HepG2 (cell line): ENCODE data around the gene TLR2. TPM values are rescaled to one million over a fixed set of nuclear protein-coding genes. Genes with fewer than 3 reads are reported as not detected.

ENCODE experiments used
- ATAC-seq: fragments of 200-7000 bp; cut with Tn5 transposase; 3 replicates; pipeline ENCODE4 v1.9.1; 2020; ENCODE audit warnings: mild to moderate bottlenecking, moderate library complexity
- BruUV-seq: library from RNA; stranded (reverse); fragments of 400-500 nt; replicated peaks from 2 replicates; lab custom pipeline; 2021; lab: Mats Ljungman, UMichigan
- CTCF ChIA-PET: fragments of 300-600 bp; formaldehyde crosslinking; extraction: SDS; loops from one replicate; lab custom pipeline; 2021; ENCODE audit warnings: low total read pairs, inconsistent platforms, low intra/inter-chr PET ratio; lab: Yijun Ruan, JAX
- POLR2A ChIA-PET: fragments of 350-600 bp; sonication (Branson Sonifier 250); formaldehyde crosslinking; loops from one replicate; lab custom pipeline; 2020; ENCODE audit warnings: antibody characterized with exemption, inconsistent platforms; lab: Yijun Ruan, JAX
- DNase-seq: peaks from one replicate; pipeline ENCODE4 v3.0.0-alpha.2; 2015; ENCODE audit warnings: low spot score
- FAIRE-seq: peaks from 3 replicates; lab custom pipeline; 2011; peaks lifted over from hg19 to GRCh38; lab: Jason Lieb, UNC
- H2AFZ ChIP-seq: one replicate; pipeline ENCODE4 v1.6.1; 2011; ENCODE audit warnings: low read length, inconsistent platforms
- H3K27ac ChIP-seq: fragments of 300-600 bp; 3 replicates; pipeline ENCODE4 v1.8.0; 2011; ENCODE audit warnings: mixed run types, mild to moderate bottlenecking, mixed read lengths, low read length, inconsistent platforms; ENCODE audit not compliant: insufficient read depth; ENCODE audit errors: extremely low read length
- H3K27me3 ChIP-seq, 2 experiments: fragments of 200-600 bp in 1 of 2; 2 replicates in 1 of 2; 3 replicates in 1 of 2; pipeline versions ENCODE4 v1.6.0 to v1.8.0; 2011; ENCODE audit warnings: low read length in 2 of 2, mild to moderate bottlenecking in 2 of 2, moderate library complexity in 2 of 2, inconsistent platforms in 1 of 2; ENCODE audit not compliant: insufficient read depth in 2 of 2, control insufficient read depth in 1 of 2
- H3K36me3 ChIP-seq, 2 experiments: fragments of 200-600 bp in 1 of 2; replicated peaks in 1 of 2; 2 replicates in 1 of 2; 3 replicates in 1 of 2; pipeline versions ENCODE4 v1.5.1 to v1.8.0; 2011; ENCODE audit warnings: low read length in 2 of 2, inconsistent platforms in 1 of 2; ENCODE audit not compliant: insufficient read depth in 2 of 2, control insufficient read depth in 1 of 2
- H3K4me1 ChIP-seq: 2 replicates; pipeline ENCODE4 v1.5.1; 2012; ENCODE audit warnings: low read length, inconsistent platforms; ENCODE audit not compliant: insufficient read depth
- H3K4me2 ChIP-seq: 2 replicates; pipeline ENCODE4 v1.6.0; 2011; ENCODE audit warnings: low read depth, low read length, inconsistent platforms
- H3K4me3 ChIP-seq, 3 experiments: fragments of 200-600 bp in 1 of 3; sonication (generic), shearing (Covaris generic) in 1 of 3; replicated peaks in 1 of 3; 2 replicates each; pipeline ENCODE4 v1.5.1; 2011 to 2016; ENCODE audit warnings: low read length in 3 of 3, inconsistent platforms in 2 of 3, low read depth in 2 of 3, mild to moderate bottlenecking in 2 of 3, control low read depth in 1 of 3, mixed read lengths in 1 of 3; ENCODE audit not compliant: insufficient read depth in 1 of 3
- H3K79me2 ChIP-seq: one replicate; pipeline ENCODE4 v1.6.1; 2011; ENCODE audit warnings: low read length, inconsistent platforms; ENCODE audit not compliant: insufficient read depth
- H3K9ac ChIP-seq: 2 replicates; pipeline ENCODE4 v1.6.0; 2011; ENCODE audit warnings: mild to moderate bottlenecking, low read depth, low read length, inconsistent platforms; ENCODE audit not compliant: insufficient read depth
- H3K9me3 ChIP-seq: 2 replicates; pipeline ENCODE4 v1.5.1; 2012; ENCODE audit warnings: mild to moderate bottlenecking, low read length
- H4K20me1 ChIP-seq: 2 replicates; pipeline ENCODE4 v1.6.0; 2011; ENCODE audit warnings: inconsistent platforms, mild to moderate bottlenecking, low read length, moderate library complexity; ENCODE audit not compliant: insufficient read depth
- HHEX ChIP-seq: IDR thresholded peaks from 2 replicates; pipeline ENCODE4 v1.6.1; 2016; ENCODE audit warnings: control low read depth
- HNRNPLL ChIP-seq: fragments of 200-400 bp; formaldehyde crosslinking; IDR thresholded peaks from 2 replicates; pipeline ENCODE4 v1.6.1; 2017; ENCODE audit warnings: mild to moderate bottlenecking, low read depth, low read length; ENCODE audit not compliant: poor library complexity, severe bottlenecking
- MED8 ChIP-seq: sonication (generic); formaldehyde crosslinking; IDR thresholded peaks from 2 replicates; pipeline ENCODE4 v1.8.1; 2023; ENCODE audit warnings: mild to moderate bottlenecking, missing genetic modification reagents; ENCODE audit not compliant: insufficient replicate concordance
- MIER2 ChIP-seq: IDR thresholded peaks from 2 replicates; pipeline ENCODE4 v1.6.1; 2016; ENCODE audit warnings: missing biosample characterization, missing genetic modification reagents
- NFE2L2 ChIP-seq: fragments of 150-350 bp; IDR thresholded peaks from 2 replicates; pipeline ENCODE4 v1.6.1; 2014; ENCODE audit warnings: low read length
- POGK ChIP-seq: sonication (generic); formaldehyde crosslinking; conservative IDR thresholded peaks from 2 replicates; pipeline ENCODE4 v1.8.0; 2022; ENCODE audit warnings: mild to moderate bottlenecking, moderate library complexity, missing genetic modification reagents
- RNF219 ChIP-seq: sonication (generic); formaldehyde crosslinking; IDR thresholded peaks from 2 replicates; pipeline ENCODE4 v1.5.0; 2020; ENCODE audit warnings: mild to moderate bottlenecking, missing genetic modification reagents
- SATB2 ChIP-seq: sonication (generic); formaldehyde crosslinking; IDR thresholded peaks from 2 replicates; pipeline ENCODE4 v1.5.0; 2020; ENCODE audit warnings: missing genetic modification reagents
- SPEN ChIP-seq: sonication (generic); formaldehyde crosslinking; IDR thresholded peaks from 2 replicates; pipeline ENCODE4 v1.5.1; 2020; ENCODE audit warnings: low read depth, mild to moderate bottlenecking, missing genetic modification reagents
- TFE3 ChIP-seq: IDR thresholded peaks from 2 replicates; pipeline ENCODE4 v1.6.1; 2016
- ZMAT5 ChIP-seq: sonication (generic); formaldehyde crosslinking; IDR thresholded peaks from 2 replicates; pipeline ENCODE4 v1.5.0; 2020; ENCODE audit warnings: mild to moderate bottlenecking, low read depth, missing genetic modification reagents, borderline replicate concordance
- ZNF367 ChIP-seq: sonication (generic); formaldehyde crosslinking; IDR thresholded peaks from 2 replicates; pipeline ENCODE4 v1.4.0; 2020; ENCODE audit warnings: missing genetic modification reagents, borderline replicate concordance
- ZNF547 ChIP-seq: sonication (generic); formaldehyde crosslinking; IDR thresholded peaks from 2 replicates; pipeline ENCODE4 v1.5.1; 2020; ENCODE audit warnings: mild to moderate bottlenecking, missing genetic modification reagents
- ZNF550 ChIP-seq: sonication (generic); formaldehyde crosslinking; IDR thresholded peaks from 2 replicates; pipeline ENCODE4 v1.4.0; 2020; ENCODE audit warnings: mild to moderate bottlenecking, missing genetic modification reagents, borderline replicate concordance
- ZNF557 ChIP-seq: sonication (generic); formaldehyde crosslinking; IDR thresholded peaks from 2 replicates; pipeline ENCODE4 v1.4.0; 2020; ENCODE audit warnings: missing genetic modification reagents
- ZNF570 ChIP-seq: sonication (generic); formaldehyde crosslinking; IDR thresholded peaks from 2 replicates; pipeline ENCODE4 v1.4.0; 2020; ENCODE audit warnings: mild to moderate bottlenecking, missing genetic modification reagents, borderline replicate concordance
- ZNF616 ChIP-seq: sonication (generic); formaldehyde crosslinking; IDR thresholded peaks from 2 replicates; pipeline ENCODE4 v1.5.0; 2020; ENCODE audit warnings: low read depth, mild to moderate bottlenecking, missing genetic modification reagents
- ZNF768 ChIP-seq: sonication (generic); formaldehyde crosslinking; IDR thresholded peaks from 2 replicates; pipeline ENCODE4 v1.4.0; 2020; ENCODE audit warnings: missing genetic modification reagents
- ZNF777 ChIP-seq: sonication (generic); formaldehyde crosslinking; IDR thresholded peaks from 2 replicates; pipeline ENCODE4 v1.4.0; 2020; ENCODE audit warnings: missing genetic modification reagents
- ZNF790 ChIP-seq: sonication (generic); formaldehyde crosslinking; IDR thresholded peaks from 2 replicates; pipeline ENCODE4 v1.8.0; 2022; ENCODE audit warnings: missing genetic modification reagents, mild to moderate bottlenecking, borderline replicate concordance
- WGBS: methylation state at CpG from one replicate; pipeline ENCODE4 v1.1.6; 2017; ENCODE audit warnings: low lambda C conversion rate; 5-methylcytosine and 5-hydroxymethylcytosine counted together
- in situ Hi-C: cut with HindIII; loops from 2 replicates; pipeline ENCODE4 v1.10.0; 2017; ENCODE audit warnings: low pct_unique_long_range_greater_than_20kb; ENCODE audit not compliant: extremely low pct_ligation_motif_present
- intact Hi-C: fragments of 100-400 bp; cut with micrococcal nuclease; formaldehyde crosslinking; loops from one replicate; pipeline ENCODE4 v1.10.0; 2022; ENCODE audit not compliant: unreplicated experiment
- polyA plus RNA-seq, 8 experiments: library from polyadenylated mRNA; depleted of rRNA in 3 of 8; stranded (reverse) in 7 of 8; unstranded in 1 of 8; fragments of >200 nt; fragmentation: Illumina TruSeq in 4 of 8; extraction: Trizol in 4 of 8; gene quantifications; 2 replicates each; pipeline versions ENCODE4 v1.2.1 to v1.2.3, GENCODE V29; 2011 to 2016; ENCODE audit warnings: low read depth in 4 of 8, missing spikeins in 1 of 8, mixed read lengths in 1 of 8; ENCODE audit not compliant: insufficient read depth in 1 of 8
- total RNA-seq, 5 experiments: library from RNA; depleted of rRNA; stranded (reverse); fragments of >200 nt; fragmentation: Illumina TruSeq; extraction: Trizol; gene quantifications; 2 replicates each; pipeline ENCODE4 v1.2.3, GENCODE V29; 2016; ENCODE audit warnings: low read depth in 1 of 5

Gene TLR2
- total and polyA plus RNA-seq, 2 of the 13 experiments (the other 11 are each of a cell fraction or from before 2014, with no cell fraction given): 0.63 to 0.73 TPM

- FAIRE-seq: no peak
- 69% methylated on average over 1 of the region's 3 CpGs for WGBS
- ChIA-PET POLR2A (no interaction called here), CTCF (no interaction called here)
- H3K9ac ChIP-seq: no peak overlapping the region
- in situ Hi-C loops: no loop called here
- H3K4me1 ChIP-seq: peaks cover 22% of the 10 kb centered on the region
- no peaks in the 10 kb centered on the region for H4K20me1 ChIP-seq
- H3K4me3 ChIP-seq: no peak overlapping the region
- H3K79me2 ChIP-seq: no peaks in the 10 kb centered on the region
- no peaks in the 10 kb centered on the region for H3K9me3 ChIP-seq
- intact Hi-C loops: no loop called here
- peaks cover 1 to 8% of the 10 kb centered on the region in 2 experiments; a peak in 2 of 5 replicates for H3K36me3 ChIP-seq
- no TSS peak for BruUV-seq
- TF ChIP-seq RNF219 (no peak), ZNF777 (CRISPR knock-in tag) (no peak), POGK (CRISPR knock-in tag) (no peak), ZNF557 (no peak), HHEX (CRISPR knock-in tag) (no peak), MED8 (CRISPR knock-in tag) (no peak), ZNF768 (CRISPR knock-in tag) (no peak), ZNF367 (CRISPR knock-in tag) (no peak), ZNF790 (CRISPR knock-in tag) (no peak), ZNF550 (CRISPR knock-in tag) (no peak), HNRNPLL (no peak), ZMAT5 (CRISPR knock-in tag) (no peak), ZNF570 (CRISPR knock-in tag) (no peak), ZNF616 (CRISPR knock-in tag) (no peak), ZNF547 (CRISPR knock-in tag) (no peak), MIER2 (CRISPR knock-in tag) (no peak), SPEN (CRISPR knock-in tag) (no peak), NFE2L2 (no peak), SATB2 (CRISPR knock-in tag) (no peak), TFE3 (CRISPR knock-in tag) (no peak)
- TF ChIP-seq, all 625 proteins: peak for 0
- no peak for ATAC-seq
- no peak for DNase-seq
- H3K4me2 ChIP-seq: no peak overlapping the region
- no peak overlapping the region for H2AFZ ChIP-seq
- no peak overlapping the region for H3K27ac ChIP-seq
- H3K27me3 ChIP-seq: no peaks in the 10 kb centered on the region; a peak in 1 of 5 replicates
These were observed 46.9 kb upstream of the TLR2 start for GRCh38 chr4:153637201-153637600.
